Adrenal gland (tissue), 5 donors: ENCODE measurements around the gene PWWP2B.

ENCODE experiments used
- CTCF ChIP-seq, 6 experiments: fragments of 450-650 bp in 4 of 6; fragments of 200-600 bp in 2 of 6; sonication (generic) in 1 of 6; IDR thresholded peaks; 1 replicate in 5 of 6; 2 replicates in 1 of 6; pipeline versions ENCODE4 v1.5.1 to v1.8.0; 2016 to 2021; ENCODE audit warnings: antibody characterized with exemption in 6 of 6, mild to moderate bottlenecking in 2 of 6, moderate library complexity in 1 of 6
- POLR2A ChIP-seq, 2 donors: fragments of 450-650 bp; IDR thresholded peaks; one replicate each; pipeline ENCODE4 v1.6.1; 2017; ENCODE audit warnings: antibody characterized with exemption in 2 of 2, mild to moderate bottlenecking in 2 of 2, moderate library complexity in 1 of 2
- donor health status: DM: no; HTN: no; CAD: no.

GRCh38 chr10:132436861-132437410 is 39.9 kb downstream of the PWWP2B start:
- TF ChIP-seq CTCF (IDR thresholded peaks at IDR 0.05) (no peak), POLR2A (IDR thresholded peaks at IDR 0.05) (no peak)
